AG09319 (cell line): ENCODE data around the gene KCND3.

Source experiments
- DNase-seq: peaks from one replicate; pipeline ENCODE4 v3.0.0-alpha.2; 2010; ENCODE audit warnings: low read depth; ENCODE audit errors: extremely low read depth
- CTCF ChIP-seq: IDR thresholded peaks from 2 replicates; pipeline ENCODE4 v1.5.1; 2011; ENCODE audit warnings: low read depth, mild to moderate bottlenecking, inconsistent platforms, low read length, moderate library complexity

The KCND3 gene

DNA sequence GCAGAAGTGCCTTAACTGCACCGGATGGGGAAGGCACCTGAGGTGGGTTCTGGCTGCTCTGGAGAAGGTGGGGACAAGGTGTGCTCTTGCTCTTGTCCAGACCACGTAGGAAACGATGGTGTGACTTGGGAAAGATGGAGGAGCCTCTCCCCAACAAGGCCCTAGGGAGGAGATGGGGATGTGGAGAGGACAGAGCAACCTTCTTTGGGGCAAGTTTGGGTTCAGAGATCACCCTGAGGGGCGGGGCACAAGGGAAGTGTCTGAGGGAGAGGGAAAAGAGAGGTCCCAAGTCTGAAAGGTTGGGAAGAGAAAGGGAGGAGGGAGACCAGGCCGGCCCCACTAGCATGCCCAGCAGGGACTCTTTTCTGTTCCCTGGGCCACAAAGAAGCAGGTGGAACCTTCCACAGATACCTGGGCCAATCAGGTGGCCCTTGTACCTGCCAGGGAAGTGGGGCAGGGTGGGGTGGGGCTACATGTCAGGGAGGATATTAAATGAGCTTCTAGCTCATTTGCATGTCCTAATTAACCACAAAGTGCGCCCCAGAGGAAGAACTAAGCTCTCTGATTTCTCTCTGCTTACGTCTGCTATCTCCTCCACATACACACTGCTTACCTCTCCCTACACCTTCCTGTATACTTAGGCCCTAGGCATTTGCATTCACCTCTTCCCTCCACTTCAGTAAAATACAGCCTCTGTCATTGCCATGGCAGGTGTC is 266.2 kb downstream of the KCND3 start:
- no peak for TF ChIP-seq CTCF
- DNase-seq = no peak

- TF ChIP-seq CTCF = no peak
- DNase-seq = no peak
These were observed 268.3 kb downstream of the KCND3 start for GRCh38 chr1:111720977-111721786.
